DND-41 (cell line): ENCODE data around the gene GIPC1.

ENCODE experiments used
- ATAC-seq: fragments of 200-7000 bp; cut with Tn5 transposase; 3 replicates; pipeline ENCODE4 v1.9.1; 2021; ENCODE audit warnings: low read depth; ENCODE audit not compliant: insufficient read depth
- DNase-seq: peaks from one replicate; pipeline ENCODE4 v3.0.0-alpha.2; 2020
- H2AFZ ChIP-seq: 2 replicates; pipeline ENCODE4 v1.6.0; 2012; ENCODE audit warnings: low read depth, low read length
- H3K27ac ChIP-seq: 2 replicates; pipeline ENCODE4 v1.5.1; 2012; ENCODE audit warnings: low read length, inconsistent platforms
- H3K27me3 ChIP-seq: fragments of 200-600 bp; sonication (generic); 2 replicates; pipeline ENCODE4 v1.6.0; 2012; ENCODE audit warnings: low read length, mild to moderate bottlenecking, inconsistent platforms; ENCODE audit not compliant: insufficient read depth, poor library complexity
- H3K36me3 ChIP-seq: 2 replicates; pipeline ENCODE4 v1.5.1; 2012; ENCODE audit warnings: low read length, inconsistent platforms; ENCODE audit not compliant: insufficient read depth
- H3K4me1 ChIP-seq: 2 replicates; pipeline ENCODE4 v1.5.1; 2012; ENCODE audit warnings: mild to moderate bottlenecking, low read length; ENCODE audit not compliant: insufficient read depth
- H3K4me2 ChIP-seq: 2 replicates; pipeline ENCODE4 v1.6.0; 2012; ENCODE audit warnings: mild to moderate bottlenecking, moderate library complexity, low read length, inconsistent platforms; ENCODE audit not compliant: insufficient read depth
- H3K4me3 ChIP-seq, 2 experiments: fragments of 200-600 bp in 1 of 2; shearing (Covaris generic) in 1 of 2; 2 replicates each; pipeline ENCODE4 v1.5.1; 2012 to 2016; ENCODE audit warnings: inconsistent platforms in 2 of 2, low read length in 2 of 2, mild to moderate bottlenecking in 2 of 2, low read depth in 1 of 2, moderate library complexity in 1 of 2
- H3K79me2 ChIP-seq: 2 replicates; pipeline ENCODE4 v1.6.0; 2012; ENCODE audit warnings: low read length, inconsistent platforms; ENCODE audit not compliant: insufficient read depth
- H3K9ac ChIP-seq: 2 replicates; pipeline ENCODE4 v1.6.0; 2012; ENCODE audit warnings: low read depth, mild to moderate bottlenecking, inconsistent platforms, low read length, moderate library complexity
- H3K9me3 ChIP-seq: 2 replicates; pipeline ENCODE4 v1.5.1; 2012; ENCODE audit warnings: low read length, moderate library complexity, mild to moderate bottlenecking, inconsistent platforms; ENCODE audit not compliant: insufficient read depth, severe bottlenecking
- H4K20me1 ChIP-seq: 2 replicates; pipeline ENCODE4 v1.6.0; 2012; ENCODE audit warnings: low read length; ENCODE audit not compliant: insufficient read depth
- CTCF ChIP-seq: IDR thresholded peaks from 2 replicates; pipeline ENCODE4 v1.5.1; 2012; ENCODE audit warnings: borderline replicate concordance, low read length, moderate library complexity, mild to moderate bottlenecking; ENCODE audit not compliant: poor library complexity, severe bottlenecking; ENCODE audit errors: extremely low read depth
- EZH2 ChIP-seq: IDR thresholded peaks from 3 replicates; pipeline ENCODE4 v1.6.1; 2012; ENCODE audit warnings: borderline replicate concordance, low read depth, mild to moderate bottlenecking, moderate library complexity, low read length, inconsistent platforms; ENCODE audit not compliant: severe bottlenecking

The GIPC1 gene

GRCh38 chr19:14473073-14473977 is 22.6 kb downstream of the GIPC1 start:
- DNase-seq (no peak), ATAC-seq (no peak)
- peaks cover 10% of the 10 kb centered on the region; the same call in 1 of the 2 replicates for H4K20me1 ChIP-seq
- H3K27ac ChIP-seq = no peak overlapping the region
- H3K9me3 ChIP-seq = no peaks in the 10 kb centered on the region
- H3K4me2 ChIP-seq = no peak overlapping the region
- TF ChIP-seq CTCF (no peak), EZH2 (no peak)
- no peaks in the 10 kb centered on the region for H3K27me3 ChIP-seq
- no peak overlapping the region for H3K9ac ChIP-seq
- no peaks in the 10 kb centered on the region for H3K4me1 ChIP-seq
- H3K79me2 ChIP-seq = no peaks in the 10 kb centered on the region
- no peak overlapping the region for H2AFZ ChIP-seq
- H3K4me3 ChIP-seq = no peak overlapping the region
- H3K36me3 ChIP-seq = peaks cover 31% of the 10 kb centered on the region

GRCh38 chr19:14472202-14472938 is 23.6 kb downstream of the GIPC1 start:
- Histone ChIP-seq H3K4me3 (no peak overlapping the region), H3K4me2 (no peak overlapping the region), H3K36me3 (peaks cover 33% of the 10 kb centered on the region), H3K4me1 (no peaks in the 10 kb centered on the region), H3K9ac (no peak overlapping the region), H3K27ac (no peak overlapping the region), H2AFZ (no peak overlapping the region), H3K79me2 (no peaks in the 10 kb centered on the region), H3K9me3 (no peaks in the 10 kb centered on the region), H4K20me1 (peaks cover 10% of the 10 kb centered on the region; the same call in 1 of the 2 replicates), H3K27me3 (no peaks in the 10 kb centered on the region)
- TF ChIP-seq EZH2 (no peak), CTCF (peak; percentile 71)
- DNase-seq (peak; percentile 48), ATAC-seq (peak; percentile 37)

- Histone ChIP-seq H3K36me3 (peaks cover 41% of the 10 kb centered on the region), H3K4me1 (no peaks in the 10 kb centered on the region), H3K27me3 (no peaks in the 10 kb centered on the region), H4K20me1 (peaks cover 10% of the 10 kb centered on the region; the same call in 1 of the 2 replicates), H3K4me3 (no peak overlapping the region), H3K4me2 (no peak overlapping the region), H3K9ac (no peak overlapping the region), H2AFZ (no peak overlapping the region), H3K9me3 (no peaks in the 10 kb centered on the region), H3K27ac (no peak overlapping the region), H3K79me2 (no peaks in the 10 kb centered on the region)
- TF ChIP-seq CTCF (no peak), EZH2 (no peak)
- ATAC-seq (no peak), DNase-seq (no peak)
These were observed 24.3 kb downstream of the GIPC1 start for GRCh38 chr19:14471436-14472187.
